Peyer's patch (tissue), 4 donors: ENCODE data around the gene SHC3. TPM values are rescaled to one million over a fixed set of nuclear protein-coding genes. Genes with fewer than 3 reads are reported as not detected.

Source experiments
- DNase-seq, 3 donors: peaks; one replicate each; pipeline ENCODE4 v3.0.0-alpha.2; 2017 to 2019
- H3K27ac ChIP-seq, 4 donors: fragments of 200-600 bp; sonication (generic); one replicate each; pipeline ENCODE4 v1.5.1; 2016 to 2019
- H3K27me3 ChIP-seq, 2 donors: fragments of 200-600 bp; sonication (generic); one replicate each; pipeline ENCODE4 v1.5.1; 2019
- H3K36me3 ChIP-seq, 3 donors: fragments of 200-600 bp; sonication (generic); one replicate each; pipeline ENCODE4 v1.5.1; 2016 to 2019
- H3K4me1 ChIP-seq, 4 donors: fragments of 200-600 bp; sonication (generic); one replicate each; pipeline ENCODE4 v1.5.1; 2016 to 2019
- H3K4me3 ChIP-seq, 4 donors: fragments of 200-600 bp; sonication (generic); 1 replicate in 3 of 4; 2 replicates in 1 of 4; pipeline ENCODE4 v1.5.1; 2016 to 2019; ENCODE audit warnings: mild to moderate bottlenecking in 1 of 4
- H3K9me3 ChIP-seq, 4 donors: fragments of 200-600 bp; sonication (generic); one replicate each; pipeline ENCODE4 v1.5.1; 2016 to 2019; ENCODE audit warnings: mild to moderate bottlenecking in 1 of 4
- POLR2A ChIP-seq, 2 donors: fragments of 450-650 bp; IDR thresholded peaks; one replicate each; pipeline ENCODE4 v1.5.1; 2017; ENCODE audit warnings: antibody characterized with exemption in 2 of 2, mild to moderate bottlenecking in 2 of 2, moderate library complexity in 2 of 2
- total RNA-seq, 4 donors: library from RNA; depleted of rRNA; stranded (reverse); fragments of >200 nt; gene quantifications; one replicate each; pipeline ENCODE4 v1.1.0, GENCODE V29; 2016
- TF ChIP-seq, protein P1 (sequence below), 6 experiments: fragments of 450-650 bp in 4 of 6; fragments of 200-600 bp in 2 of 6; sonication (generic) in 1 of 6; IDR thresholded peaks; one replicate each; pipeline ENCODE4 v1.5.1; 2017 to 2019; ENCODE audit warnings: antibody characterized with exemption in 6 of 6, mild to moderate bottlenecking in 3 of 6, moderate library complexity in 1 of 6

Gene SHC3
- total RNA-seq, 4 donors from 2014 or later, result 0.88 to 5.0 (median 2.2) TPM

DNA sequence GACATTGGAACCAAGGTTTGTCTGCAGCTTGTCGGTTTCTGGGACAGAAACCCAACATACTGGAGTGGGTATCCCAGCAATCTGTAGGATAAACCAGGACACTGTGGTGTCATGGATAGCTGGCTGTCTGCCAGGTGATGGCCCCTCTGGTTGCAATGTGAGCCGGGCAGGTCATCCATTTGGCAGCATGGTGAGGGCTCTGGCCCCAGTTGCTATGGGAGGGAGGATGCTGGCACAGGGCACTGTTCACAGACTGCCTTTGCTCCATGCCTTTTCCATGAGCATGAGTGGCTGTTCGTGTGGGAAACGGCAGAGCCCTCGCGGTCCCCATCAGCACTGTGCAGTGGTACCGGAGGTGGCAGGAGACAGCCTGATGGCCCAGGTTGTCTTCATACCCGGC lies 181.0 kb downstream of the SHC3 start:
- peak overlapping the region in 2 of 4 donors; percentile 25 to 69 for H3K27ac ChIP-seq
- H3K27me3 ChIP-seq, result no peaks in the 10 kb centered on the region
- H3K4me3 ChIP-seq, result no peak overlapping the region
- no peaks in the 10 kb centered on the region for H3K36me3 ChIP-seq
- TF ChIP-seq, protein P1, sequence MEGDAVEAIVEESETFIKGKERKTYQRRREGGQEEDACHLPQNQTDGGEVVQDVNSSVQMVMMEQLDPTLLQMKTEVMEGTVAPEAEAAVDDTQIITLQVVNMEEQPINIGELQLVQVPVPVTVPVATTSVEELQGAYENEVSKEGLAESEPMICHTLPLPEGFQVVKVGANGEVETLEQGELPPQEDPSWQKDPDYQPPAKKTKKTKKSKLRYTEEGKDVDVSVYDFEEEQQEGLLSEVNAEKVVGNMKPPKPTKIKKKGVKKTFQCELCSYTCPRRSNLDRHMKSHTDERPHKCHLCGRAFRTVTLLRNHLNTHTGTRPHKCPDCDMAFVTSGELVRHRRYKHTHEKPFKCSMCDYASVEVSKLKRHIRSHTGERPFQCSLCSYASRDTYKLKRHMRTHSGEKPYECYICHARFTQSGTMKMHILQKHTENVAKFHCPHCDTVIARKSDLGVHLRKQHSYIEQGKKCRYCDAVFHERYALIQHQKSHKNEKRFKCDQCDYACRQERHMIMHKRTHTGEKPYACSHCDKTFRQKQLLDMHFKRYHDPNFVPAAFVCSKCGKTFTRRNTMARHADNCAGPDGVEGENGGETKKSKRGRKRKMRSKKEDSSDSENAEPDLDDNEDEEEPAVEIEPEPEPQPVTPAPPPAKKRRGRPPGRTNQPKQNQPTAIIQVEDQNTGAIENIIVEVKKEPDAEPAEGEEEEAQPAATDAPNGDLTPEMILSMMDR (IDR thresholded peaks at IDR 0.05), result no peak
- TF ChIP-seq POLR2A (IDR thresholded peaks at IDR 0.05), result no peak
- peaks cover 0 to 13% (median 0%) of the 10 kb centered on the region in 4 donors for H3K4me1 ChIP-seq
- H3K9me3 ChIP-seq, result no peaks in the 10 kb centered on the region
- DNase-seq, result no peak

DNA sequence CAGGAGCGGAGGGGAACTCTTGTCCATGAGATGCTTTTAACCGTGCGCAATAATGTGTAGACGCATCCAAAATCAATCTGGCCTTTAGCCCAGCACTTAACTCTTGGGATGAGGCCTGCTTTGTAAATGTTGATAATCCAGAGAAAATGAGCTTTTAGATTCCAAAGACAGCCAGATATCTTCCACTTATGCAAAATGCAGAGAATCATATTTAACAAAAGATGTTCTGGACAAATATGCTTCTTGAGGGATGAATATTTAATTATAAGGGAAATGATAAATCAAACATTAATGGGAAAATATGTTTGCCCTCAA lies 181.7 kb downstream of the SHC3 start:
- H3K9me3 ChIP-seq, result no peaks in the 10 kb centered on the region
- H3K27me3 ChIP-seq, result no peaks in the 10 kb centered on the region
- TF ChIP-seq, protein P1 (IDR thresholded peaks at IDR 0.05), result no peak
- no peak for TF ChIP-seq POLR2A (IDR thresholded peaks at IDR 0.05)
- no peak overlapping the region for H3K4me3 ChIP-seq
- no peak for DNase-seq
- no peaks in the 10 kb centered on the region for H3K36me3 ChIP-seq
- no peak overlapping the region for H3K27ac ChIP-seq
- peaks cover 0 to 13% (median 1%) of the 10 kb centered on the region in 4 donors for H3K4me1 ChIP-seq

DNA sequence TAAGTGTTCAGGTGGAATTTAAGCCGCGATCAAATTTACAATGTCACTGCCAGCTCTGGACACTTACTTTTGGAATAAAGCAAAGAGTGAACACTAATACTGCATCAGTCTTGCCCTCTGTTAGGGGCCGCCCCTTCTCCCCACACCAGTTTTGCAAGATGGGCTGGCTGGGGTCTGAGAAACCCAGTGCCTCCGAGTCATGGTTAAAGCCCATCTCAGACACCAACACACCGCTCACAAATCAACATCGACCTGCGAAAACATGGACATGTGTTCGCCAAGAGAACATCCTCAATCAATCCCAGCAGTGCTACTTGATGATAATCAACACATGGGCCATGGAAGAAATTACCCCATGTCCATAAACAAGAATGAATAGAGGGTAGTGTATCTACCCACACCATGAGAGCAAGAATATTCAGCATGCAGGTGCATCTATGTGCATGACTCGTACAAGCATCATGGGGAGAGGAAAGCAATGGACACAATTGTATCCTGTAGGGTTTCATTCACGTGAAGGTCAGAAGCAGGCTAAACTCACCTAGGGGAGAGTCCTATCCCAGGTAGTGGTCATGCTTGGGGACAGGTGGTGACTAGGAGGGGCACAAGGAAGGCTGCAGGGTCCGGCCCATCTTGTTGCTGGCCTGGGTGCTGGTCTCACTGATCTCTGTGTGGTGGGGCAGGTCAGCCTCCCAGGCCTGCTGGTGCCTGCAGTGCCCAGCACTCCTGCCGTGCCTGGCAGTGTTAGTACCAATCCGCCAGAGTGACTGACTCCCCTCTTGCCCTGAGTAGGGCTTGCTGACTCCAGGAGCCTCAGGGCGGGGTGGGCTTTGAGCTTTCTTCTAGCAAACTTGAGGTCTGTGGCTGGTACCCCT lies 182.3 kb downstream of the SHC3 start:
- H3K4me3 ChIP-seq, result no peak overlapping the region
- no peak overlapping the region for H3K27ac ChIP-seq
- H3K4me1 ChIP-seq, result peaks cover 0 to 14% (median 4%) of the 10 kb centered on the region in 4 donors
- no peaks in the 10 kb centered on the region for H3K27me3 ChIP-seq
- TF ChIP-seq POLR2A (IDR thresholded peaks at IDR 0.05), result no peak
- TF ChIP-seq, protein P1 (IDR thresholded peaks at IDR 0.05), result no peak
- no peaks in the 10 kb centered on the region for H3K9me3 ChIP-seq
- no peaks in the 10 kb centered on the region for H3K36me3 ChIP-seq
- DNase-seq, result no peak

DNA sequence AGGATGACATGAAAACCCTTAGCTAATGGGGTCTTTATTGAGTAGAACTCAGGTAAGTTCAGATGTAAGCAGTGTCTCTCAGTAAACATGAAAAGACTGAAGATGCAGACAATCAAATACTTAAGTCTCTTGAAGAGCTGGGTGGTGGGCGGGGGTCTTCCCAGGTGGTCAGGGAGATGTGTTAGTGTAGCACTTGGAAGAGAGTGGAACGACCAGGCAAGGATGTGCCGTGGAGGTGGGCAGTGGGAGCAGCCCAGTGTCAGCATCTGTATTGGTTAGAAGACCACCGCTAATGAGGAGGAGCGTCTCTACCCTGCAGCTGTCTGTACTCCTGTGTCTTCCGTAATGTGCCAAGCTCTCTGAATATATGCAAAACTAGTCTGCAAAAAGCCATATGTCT lies 183.0 kb downstream of the SHC3 start:
- Histone ChIP-seq H3K9me3 (no peaks in the 10 kb centered on the region), H3K27me3 (no peaks in the 10 kb centered on the region), H3K27ac (no peak overlapping the region), H3K4me3 (no peak overlapping the region), H3K4me1 (peaks cover 0 to 8% (median 4%) of the 10 kb centered on the region in 4 donors), H3K36me3 (no peaks in the 10 kb centered on the region)
- TF ChIP-seq, protein P1 (IDR thresholded peaks at IDR 0.05), result no peak
- TF ChIP-seq POLR2A (IDR thresholded peaks at IDR 0.05), result no peak
- DNase-seq, result no peak

DNA sequence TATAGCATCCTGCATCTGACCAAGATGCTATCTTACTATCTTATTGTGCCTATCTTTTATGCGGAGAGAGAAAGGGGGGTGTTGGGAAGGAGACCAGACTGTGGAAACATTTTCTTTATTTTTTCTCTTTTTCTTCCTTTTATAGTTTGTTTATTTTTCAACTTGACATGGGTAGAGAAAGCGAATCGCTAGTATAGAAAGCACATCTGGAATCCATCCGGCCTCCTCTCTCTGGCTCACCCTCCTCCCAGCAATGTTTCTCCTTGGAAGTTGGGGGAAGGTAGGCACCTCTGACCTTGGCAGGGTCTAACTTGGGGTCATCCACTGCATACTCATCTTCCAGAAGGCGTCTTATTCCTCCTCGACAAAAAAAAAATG lies 183.4 kb downstream of the SHC3 start:
- Histone ChIP-seq H3K27me3 (no peaks in the 10 kb centered on the region), H3K9me3 (no peaks in the 10 kb centered on the region), H3K4me1 (peaks cover 0 to 5% (median 4%) of the 10 kb centered on the region in 4 donors), H3K27ac (no peak overlapping the region), H3K36me3 (no peaks in the 10 kb centered on the region), H3K4me3 (no peak overlapping the region)
- no peak for DNase-seq
- TF ChIP-seq, protein P1 (IDR thresholded peaks at IDR 0.05), result no peak
